Stimulated activated CD4-positive, alpha-beta T cell treated with anti-CD3 and anti-CD28 coated beads, Interleukin-1b, Interleukin-23, amount 100 ng/mL, for 48 hours (primary cell): Measurements from ENCODE around the gene GOLGA6L10.
"Not testable (repeated sequence)": the region's sequence is repeated elsewhere in the genome, so short reads cannot be mapped to it uniquely, and the experiment has no call there.

Source experiments
- DNase-seq: peaks from one replicate; pipeline ENCODE4 v3.0.0-alpha.2; 2020

GOLGA6L10 gene

DNA sequence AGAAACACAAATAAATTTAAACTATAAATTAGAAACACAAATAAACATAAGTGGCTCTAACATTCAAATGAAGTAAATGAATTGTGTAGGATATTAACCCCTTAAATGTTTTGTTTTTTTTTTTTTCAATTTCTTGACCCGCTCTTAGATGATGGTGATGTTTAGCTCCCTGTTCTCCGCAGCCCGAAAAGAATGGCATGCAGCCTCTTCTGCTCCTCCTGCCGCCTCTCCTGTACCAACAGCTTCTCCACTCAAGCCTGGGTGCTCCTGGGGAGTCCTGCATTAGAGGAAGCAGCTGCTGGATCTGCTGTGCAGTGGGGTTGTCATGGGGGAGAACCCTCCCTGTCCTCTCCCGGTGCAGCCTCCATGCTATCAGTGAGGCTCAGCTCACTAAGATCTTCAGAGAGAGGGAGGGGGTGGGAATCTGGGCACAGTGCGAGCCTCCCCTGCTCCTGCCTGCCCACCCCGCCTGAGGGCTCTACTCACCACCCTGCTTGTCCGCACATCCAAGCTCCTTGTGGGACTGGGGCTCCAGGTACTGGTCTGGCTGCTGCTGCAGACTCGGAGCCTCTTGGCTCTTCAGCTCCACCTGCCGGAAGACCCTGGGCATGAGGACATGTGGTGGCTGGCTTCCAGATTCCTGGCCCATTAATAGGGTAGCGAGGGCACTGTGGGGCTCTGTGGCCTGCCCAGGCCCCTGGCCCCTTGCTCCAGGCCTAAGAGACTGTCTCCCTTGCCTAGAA is 6.5 kb downstream of the GOLGA6L10 start:
- peak; percentile 36 for DNase-seq

DNA sequence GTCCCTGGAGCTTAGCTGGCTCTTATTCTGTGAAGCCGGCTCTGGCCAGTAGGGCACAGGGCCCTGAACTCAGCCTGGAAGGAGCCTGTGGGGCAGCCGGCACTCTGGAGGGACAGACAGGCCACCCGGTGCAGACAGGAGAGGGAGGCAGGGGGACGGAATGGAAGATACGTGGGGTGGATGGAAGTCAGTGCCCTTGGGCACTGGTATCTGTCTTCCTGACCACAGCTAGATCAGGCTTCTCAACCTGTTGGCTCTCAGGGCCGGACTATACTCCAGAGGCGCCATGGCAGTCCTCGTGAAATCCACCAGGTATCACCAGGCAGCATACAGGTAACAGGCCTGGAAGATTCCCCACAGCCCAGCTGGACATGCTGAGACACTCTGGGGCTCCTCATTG is 10.7 kb downstream of the GOLGA6L10 start:
- not testable (repeated sequence) for DNase-seq

DNA sequence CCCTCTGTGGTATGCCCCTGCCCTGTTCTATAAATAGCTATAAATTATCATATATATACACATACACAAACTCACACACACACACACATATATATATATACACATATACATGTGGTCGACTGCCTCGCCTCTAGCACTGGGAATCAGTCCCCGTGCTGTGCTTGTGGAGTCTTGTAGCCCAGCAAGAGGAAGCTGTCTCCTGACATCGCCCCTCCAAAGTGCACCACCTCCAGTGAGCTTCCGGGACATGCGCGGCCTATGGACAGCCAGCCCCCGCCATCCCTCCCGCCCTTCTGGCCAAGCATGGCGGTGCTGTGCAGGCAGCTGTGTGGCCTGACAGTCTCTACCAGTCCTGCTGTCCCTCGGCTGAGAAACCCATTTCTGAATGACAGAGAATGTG is 11.2 kb downstream of the GOLGA6L10 start:
- not testable (repeated sequence) for DNase-seq

DNA sequence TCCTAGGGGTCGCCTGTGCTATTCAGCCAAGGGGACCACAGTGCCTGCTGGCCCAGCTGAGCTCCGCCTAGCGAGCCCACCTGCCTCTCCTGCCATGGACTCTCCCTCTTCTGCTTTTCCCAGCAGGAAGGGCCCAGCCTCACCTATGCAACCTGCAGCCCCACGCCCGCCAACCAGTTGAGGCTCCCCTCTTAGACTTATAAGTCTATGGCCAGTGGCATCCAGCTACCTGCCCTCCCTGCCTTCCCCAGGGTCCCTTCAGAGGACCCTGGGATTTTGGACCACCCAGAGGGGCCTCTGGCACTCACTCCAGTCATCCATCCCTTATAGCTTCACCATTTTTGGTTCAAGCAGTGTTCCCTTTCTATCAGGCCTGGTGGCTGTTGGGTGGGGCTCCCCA is 12.2 kb downstream of the GOLGA6L10 start:
- not testable (repeated sequence) for DNase-seq

DNA sequence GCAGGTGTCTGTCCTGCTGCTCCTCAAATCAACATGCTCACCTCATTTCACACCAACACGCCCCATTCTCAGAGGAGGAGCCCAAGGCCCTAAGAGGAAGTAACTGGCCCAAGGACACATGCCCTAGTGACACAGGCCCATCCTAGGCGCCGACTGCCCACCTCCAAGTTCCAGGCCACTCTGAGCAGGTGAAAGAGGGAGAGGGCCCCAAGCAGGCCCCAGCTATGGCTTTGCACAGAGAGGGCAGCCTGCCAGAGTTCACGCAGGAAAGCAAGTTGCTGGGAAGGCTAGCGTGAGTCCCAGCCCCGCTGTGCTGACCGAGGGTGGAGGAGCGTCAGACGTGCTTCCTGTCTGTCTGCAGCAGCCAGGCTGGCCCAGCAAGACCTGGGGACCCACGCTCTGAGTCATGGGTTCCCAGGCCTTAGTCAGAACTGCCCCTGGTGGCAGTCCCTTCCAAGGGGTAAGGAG is 13.1 kb downstream of the GOLGA6L10 start:
- DNase-seq, result not testable (repeated sequence)

DNA sequence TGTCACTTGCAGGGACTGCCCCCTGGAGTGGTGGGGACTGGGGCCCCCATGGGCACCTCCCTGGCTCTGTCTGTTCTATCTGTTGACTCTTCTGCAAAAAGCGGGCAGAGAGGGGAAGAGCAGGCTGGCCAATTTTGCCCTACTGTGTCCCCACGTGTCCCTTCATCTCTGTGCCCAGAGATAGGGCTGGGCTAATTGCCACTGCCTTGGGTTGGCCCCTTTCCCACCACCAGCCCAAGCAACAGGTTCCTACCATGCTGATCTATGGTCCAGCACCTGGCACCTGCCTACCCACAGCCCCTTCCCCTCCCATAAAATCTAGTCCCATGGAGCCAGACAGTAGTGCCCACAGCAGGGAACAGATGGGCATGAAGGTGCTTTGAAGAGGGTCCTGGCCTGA is 14.3 kb downstream of the GOLGA6L10 start:
- not testable (repeated sequence) for DNase-seq

DNA sequence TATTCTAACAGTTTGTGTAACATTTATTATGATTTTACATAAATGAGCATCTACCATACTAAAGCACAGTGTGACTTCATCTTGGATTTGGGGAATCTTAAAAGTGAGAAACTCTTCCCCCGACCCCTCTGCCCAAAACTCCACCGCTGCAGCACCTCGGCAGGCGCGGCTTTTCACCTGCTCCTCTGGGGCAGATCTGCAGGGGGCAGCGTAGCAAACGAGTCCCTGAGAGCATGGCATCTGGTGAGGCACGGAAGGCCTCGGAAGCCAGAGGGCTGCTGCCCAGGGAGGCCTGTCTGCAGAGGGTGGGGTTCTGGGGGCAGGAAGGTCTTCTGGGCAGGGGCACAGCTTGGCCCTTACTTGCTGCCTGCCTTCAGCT is 14.7 kb downstream of the GOLGA6L10 start:
- not testable (repeated sequence) for DNase-seq

DNA sequence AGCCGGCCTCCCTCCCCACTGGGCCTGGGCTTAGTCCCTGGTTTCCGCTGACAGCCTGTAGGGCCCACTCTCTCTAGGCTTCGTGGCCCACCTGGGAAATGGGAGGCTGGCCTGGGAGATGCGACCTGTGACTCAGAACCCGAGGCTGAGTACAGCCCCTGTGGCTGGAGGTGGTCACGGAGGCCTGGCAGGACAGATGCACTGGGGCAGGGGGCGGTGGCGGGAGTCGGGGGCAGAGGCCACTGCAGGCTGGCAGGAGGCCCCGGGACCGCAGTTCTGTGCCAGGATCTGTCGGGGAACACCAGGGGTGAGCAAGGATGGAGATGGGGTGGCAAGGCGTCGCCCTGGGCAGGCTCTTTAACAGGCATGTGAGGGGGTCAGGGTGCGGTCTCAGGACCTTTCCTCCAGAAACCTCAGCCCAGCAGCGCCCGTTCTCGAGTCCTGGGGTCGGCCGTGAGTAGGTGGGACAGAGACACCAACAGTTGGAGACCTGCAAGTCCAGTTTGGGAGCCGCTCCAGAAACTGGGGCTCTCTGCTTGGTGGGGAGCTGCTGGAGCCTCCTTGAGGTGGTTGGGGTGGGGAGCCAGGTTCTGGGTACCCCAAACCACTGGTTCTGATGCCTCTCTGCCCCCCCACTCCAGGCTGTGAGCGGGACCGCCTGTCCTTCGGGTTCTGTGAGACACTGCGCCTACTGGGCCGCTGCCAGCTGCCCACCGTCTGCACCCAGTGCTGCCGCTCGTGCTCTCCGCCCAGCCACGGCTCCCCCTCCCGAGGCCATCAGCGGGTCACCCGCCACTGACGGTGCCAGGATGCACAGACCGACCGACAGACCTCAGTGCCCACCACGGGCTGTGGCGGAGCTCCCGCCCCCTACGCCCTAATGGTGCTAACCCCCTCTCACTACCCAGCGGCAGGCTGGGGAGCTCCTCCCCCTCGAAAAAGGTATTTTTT is 15.4 kb downstream of the GOLGA6L10 start:
- not testable (repeated sequence) for DNase-seq

DNA sequence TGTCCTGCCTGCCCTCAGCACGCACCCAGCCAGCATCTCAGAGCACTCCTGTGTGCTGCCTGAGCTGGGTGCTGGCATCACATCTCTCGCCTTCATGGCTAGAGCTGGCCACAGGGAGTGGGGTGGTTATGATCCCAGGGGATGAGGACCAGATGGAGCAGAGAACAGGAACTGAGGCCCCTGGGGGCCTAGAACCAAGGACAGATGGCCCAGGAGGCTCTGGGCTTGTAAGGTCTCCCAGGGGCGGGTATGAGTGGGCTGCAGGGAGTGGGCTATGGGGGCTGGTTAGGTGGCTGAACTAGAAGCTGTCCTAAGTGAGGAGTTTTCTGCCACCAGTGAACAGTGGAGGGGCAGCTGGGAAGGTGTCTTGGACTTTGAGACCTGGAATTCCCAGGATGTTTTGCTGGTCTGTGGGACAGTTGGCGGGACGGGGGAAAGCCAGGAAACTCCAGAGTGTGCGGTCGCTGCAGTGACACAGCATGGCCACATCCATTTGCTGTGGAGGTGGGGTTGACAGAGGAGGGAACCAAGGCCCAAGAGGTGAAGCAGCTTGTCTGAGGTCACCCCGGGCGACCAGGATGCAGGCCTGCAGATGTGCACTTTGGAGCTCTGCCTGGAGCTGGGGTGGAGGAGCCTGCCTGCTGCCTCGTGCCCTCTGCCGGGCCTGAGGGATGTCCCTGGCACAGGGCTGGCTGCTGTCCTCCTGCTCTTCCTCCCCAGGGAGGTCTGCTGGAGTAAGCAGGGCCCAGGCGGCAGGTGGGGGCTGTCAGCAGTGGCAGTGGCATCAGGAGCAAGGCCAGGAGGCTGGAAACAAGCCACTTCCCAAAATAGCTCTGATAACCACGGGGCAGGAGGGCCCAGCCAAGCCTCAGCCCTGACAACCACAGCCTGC is 16.3 kb downstream of the GOLGA6L10 start:
- DNase-seq, result not testable (repeated sequence)

DNA sequence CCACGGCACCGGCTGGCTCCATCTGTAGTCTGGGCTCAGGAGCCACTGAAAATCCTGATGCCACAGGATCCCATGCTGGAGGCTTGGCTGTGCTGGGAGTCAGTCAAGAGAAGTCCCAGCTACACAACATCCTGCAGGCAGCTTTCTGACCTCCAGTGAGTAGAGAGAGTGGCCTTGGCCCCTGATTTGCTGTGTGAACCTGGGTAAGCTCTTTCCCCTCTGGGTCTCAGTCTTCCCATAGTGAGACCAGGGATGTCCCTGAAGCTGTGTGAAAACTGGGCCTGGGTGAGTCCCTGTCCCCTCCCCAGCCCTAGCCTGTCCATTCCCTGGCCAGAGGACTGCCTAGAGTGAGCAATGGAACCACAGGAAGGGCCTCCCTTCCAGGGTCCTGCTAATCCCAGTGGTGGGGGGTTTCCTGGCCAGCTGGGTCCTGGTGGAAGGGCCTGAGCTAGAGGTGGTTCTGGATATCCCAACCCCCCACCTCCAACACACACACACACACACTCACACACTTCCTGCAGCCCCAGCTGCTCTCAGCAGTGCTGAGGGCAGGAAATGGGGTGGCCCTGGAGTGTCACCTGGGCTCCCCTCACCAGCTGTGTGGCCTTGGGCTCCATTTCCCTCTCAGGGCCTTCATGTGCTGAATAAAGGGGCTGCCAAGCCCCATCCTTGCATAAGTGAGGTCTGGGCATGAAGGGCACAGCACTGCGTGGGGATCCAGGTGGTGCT is 17.5 kb downstream of the GOLGA6L10 start:
- DNase-seq, result not testable (repeated sequence)

DNA sequence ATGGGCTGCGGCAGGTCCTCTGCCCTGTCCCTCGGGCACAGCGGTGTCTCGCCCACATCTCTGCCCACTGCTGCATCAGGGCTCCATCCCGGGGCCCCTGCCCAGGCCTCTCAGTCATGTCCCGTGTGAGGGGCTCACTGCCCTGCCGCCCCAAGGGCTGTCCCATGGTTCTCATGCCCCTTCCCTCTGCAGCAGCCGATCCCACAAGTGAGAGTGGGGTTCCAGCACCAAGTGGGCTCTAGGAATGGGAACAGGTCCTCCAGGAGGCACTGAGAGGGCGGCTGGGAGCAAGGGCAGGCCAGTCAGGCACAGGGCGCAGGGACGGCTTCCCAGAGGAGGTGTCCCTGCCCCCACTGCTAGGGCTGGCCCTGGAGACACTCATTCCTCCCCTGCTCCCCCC is 18.4 kb downstream of the GOLGA6L10 start:
- DNase-seq, result not testable (repeated sequence)

DNA sequence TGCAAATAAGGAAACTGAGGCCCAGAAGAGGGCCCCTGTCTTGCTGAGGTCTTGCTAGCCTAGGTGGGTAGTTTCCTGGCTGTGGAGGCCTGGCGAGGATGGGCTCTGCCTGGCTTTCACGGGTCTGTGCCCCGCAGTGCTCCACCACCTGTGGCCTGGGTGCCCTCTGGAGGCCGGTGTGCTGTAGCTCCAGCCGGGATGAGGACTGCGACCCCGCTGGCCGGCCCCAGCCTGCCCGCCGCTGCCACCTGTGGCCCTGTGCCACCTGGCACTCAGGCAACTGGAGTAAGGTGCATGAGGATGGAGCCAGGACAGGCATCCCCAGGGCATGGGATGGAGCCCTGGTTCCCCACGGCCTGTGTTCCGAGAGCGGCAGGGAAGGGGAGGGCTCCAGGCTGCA is 20.2 kb downstream of the GOLGA6L10 start:
- not testable (repeated sequence) for DNase-seq

DNA sequence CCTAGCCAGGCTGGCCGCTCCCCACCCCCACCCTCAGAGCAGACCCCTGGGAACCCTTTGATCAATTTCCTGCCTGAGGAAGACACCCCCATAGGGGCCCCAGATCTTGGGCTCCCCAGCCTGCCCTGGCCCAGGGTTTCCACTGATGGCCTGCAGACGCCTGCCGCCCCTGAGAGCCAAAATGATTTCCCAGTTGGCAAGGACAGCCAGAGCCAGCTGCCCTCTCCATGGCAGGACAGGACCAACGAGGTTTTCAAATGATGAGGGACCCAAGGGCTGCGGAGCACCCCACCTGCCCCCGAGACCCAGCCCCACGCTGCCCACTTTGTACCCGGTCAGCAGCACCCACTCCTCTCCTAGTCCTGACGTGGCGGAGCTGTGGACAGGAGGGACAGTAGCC is 21.9 kb downstream of the GOLGA6L10 start:
- DNase-seq, result not testable (repeated sequence)

DNA sequence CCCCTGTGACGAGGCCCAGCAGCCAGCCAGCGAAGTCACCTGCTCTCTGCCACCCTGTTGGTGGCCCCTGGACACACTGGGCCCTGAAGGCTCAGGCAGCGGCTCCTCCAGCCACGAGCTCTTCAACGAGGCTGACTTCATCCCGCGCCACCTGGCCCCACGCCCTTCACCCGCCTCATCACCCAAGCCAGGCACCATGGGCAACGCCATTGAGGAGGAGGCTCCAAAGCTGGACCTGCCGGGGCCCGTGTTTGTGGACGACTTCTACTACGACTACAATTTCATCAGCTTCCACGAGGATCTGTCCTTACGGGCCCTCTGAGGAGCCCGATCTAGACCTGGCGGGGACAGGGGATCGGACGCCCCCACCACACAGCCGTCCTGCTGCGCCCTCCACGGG is 22.4 kb downstream of the GOLGA6L10 start:
- not testable (repeated sequence) for DNase-seq

DNA sequence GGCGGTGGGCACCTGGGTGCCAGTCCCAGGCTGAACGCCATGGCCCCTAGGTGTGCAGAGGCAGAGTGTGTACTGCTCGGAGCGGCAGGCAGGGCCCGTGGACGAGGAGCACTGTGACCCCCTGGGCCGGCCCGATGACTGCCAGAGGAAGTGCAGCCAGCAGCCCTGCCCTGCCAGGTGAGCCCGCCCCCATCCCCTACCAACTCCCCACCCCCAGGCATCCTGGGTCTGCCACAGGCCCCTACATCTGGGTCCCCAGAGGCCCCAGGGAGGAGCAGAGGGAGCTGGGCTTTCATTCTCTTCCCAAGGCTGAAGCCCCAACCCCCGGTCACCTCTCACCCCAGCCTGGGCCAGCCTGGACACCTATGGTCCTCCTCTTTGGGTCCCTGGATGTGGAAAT is 23.6 kb downstream of the GOLGA6L10 start:
- not testable (repeated sequence) for DNase-seq

DNA sequence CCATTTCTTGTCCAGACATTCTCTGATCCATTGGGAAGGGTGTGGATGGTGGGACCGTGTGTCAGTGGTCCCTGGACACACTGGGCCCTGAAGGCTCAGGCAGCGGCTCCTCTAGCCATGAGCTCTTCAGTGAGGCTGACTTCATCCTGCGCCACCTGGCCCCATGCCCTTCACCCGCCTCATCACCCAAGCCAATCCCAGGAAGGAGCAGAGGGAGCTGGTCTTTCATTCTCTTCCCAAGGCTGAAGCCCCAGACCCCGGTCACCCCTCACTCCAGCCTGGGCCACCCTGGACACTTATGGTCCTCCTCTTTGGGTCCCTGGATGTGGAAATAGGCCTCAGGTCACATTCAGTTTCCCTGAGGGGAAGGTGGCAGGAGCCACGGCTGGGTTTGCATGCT is 24.4 kb downstream of the GOLGA6L10 start:
- DNase-seq, result not testable (repeated sequence)

DNA sequence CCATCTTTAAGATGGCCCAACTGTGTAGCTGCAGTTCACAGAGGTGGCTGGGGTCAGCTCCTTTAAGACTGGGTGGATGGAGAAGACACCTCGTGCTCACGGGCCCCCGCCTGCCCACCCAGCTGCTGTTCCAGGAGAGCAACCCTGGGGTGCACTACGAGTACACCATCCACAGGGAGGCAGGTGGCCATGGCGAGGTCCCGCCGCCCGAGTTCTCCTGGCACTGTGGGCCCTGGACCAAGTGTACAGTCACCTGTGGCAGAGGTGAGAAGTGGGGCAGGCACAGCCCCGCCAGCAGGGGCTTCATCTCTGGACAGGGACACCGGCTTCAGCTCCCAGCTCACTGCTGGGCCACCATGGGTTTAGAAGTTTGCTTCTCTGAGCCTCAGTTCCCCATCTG is 26.8 kb downstream of the GOLGA6L10 start:
- not testable (repeated sequence) for DNase-seq

DNA sequence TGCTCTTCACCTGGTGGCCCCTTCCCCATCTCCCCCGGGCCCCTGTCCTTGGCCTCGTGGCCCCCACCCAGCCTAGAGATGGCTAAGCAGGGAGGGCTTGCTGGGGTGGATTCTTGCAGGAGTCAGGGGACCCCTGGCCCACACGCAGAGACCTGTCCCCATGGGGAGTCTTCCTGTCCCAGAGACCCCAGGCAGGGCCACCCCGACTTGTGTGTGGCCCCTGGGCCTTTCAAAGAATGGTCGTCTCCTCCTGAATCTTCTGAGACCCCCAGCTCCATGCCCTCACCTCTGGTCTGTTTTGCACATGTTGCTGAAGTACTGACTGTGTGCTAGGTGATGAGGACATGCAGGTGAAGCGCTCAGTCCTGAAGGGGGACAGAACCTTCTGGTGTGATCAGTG is 28.4 kb downstream of the GOLGA6L10 start:
- not testable (repeated sequence) for DNase-seq

DNA sequence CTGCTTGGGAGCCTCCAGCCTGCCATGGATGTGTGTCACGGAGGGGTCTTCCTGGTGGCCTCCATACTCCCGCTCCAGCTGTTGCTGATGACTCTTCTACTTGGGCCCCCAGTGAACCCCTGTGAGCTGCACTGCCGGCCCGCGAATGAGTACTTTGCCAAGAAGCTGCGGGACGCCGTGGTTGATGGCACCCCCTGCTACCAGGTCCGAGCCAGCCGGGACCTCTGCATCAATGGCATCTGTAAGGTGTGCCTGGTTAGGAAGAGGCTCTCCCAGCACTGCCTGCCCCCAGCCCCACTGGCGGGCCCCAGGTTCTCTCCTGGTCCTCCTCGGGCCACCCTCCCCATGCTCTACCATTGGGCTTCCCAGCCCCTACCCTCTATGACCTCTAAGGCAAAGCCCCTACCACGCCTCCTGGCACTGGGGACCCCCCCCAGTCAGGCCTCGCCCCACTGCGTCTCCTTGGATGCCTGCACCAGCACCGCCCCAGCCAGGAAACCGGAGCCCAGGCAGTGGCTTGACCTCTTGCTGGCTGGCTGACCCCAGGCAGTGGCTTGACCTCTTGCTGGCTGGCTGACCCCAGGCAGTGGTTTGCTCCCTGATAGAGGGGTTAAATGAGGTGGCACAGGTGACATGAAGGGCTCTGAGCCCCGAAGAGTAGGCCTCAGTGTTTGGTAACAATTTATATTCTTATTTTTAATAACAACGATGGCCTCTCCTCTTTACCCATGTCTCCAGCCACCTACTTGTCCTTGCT is 29.6 kb downstream of the GOLGA6L10 start:
- not testable (repeated sequence) for DNase-seq

DNA sequence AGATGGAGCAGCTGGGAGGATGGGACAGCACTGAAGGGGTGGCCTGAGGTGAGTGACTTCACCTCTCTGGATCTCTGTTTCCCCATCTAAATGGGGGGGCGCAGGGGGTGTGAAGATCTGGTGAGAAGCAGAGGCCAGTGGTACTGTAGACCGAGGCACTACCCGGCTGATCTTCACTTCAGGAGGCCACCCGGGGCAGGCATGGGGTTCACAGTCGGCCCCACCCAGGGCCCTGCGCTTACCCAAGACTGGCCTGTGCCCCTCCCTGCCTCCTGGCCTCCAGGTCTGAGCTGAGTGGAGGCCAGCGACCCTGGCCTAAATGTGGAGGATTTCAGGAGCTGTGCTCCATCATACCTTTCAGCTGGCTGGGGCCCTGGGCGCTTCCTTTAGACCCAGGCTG is 31.0 kb downstream of the GOLGA6L10 start:
- not testable (repeated sequence) for DNase-seq

DNA sequence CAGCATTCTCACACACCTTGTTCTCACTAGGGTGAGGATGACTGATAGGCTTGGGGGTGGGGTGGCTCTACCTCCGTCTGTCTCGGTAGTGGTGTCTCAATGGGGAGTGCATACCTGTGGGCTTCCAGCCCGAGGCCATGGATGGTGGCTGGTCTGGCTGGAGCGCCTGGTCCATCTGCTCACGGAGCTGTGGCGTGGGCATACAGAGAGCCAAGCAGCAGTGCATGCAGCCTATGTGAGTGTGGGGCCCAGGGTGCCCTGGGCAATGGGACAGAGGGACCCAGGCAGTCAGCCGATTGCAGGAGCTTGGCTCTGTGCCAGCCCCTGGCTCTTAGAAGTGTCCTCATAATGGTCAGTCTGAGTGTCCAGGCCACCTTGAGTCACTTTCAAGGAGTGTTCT is 31.8 kb downstream of the GOLGA6L10 start:
- not testable (repeated sequence) for DNase-seq
